Aorta (tissue), 5 donors: ENCODE results near the gene MCF2L. TPM values are rescaled to one million over a fixed set of nuclear protein-coding genes. Genes with fewer than 3 reads are reported as not detected.
A peak's percentile ranks its signal among the peaks of the same experiment; 100 is the strongest.

Experiments used
- ATAC-seq: fragments of 200-7000 bp; cut with Tn5 transposase; one replicate; pipeline ENCODE4 v1.9.1; 2022; ENCODE audit warnings: moderate library complexity; ENCODE audit not compliant: low FRiP score
- DNase-seq, 2 donors: peaks; one replicate each; pipeline ENCODE4 v3.0.0-alpha.2; 2020
- H3K27ac ChIP-seq, 2 donors: one replicate each; pipeline ENCODE4 v1.5.1; 2013; ENCODE audit warnings: low read length in 2 of 2, mild to moderate bottlenecking in 2 of 2, moderate library complexity in 2 of 2, control low read depth in 1 of 2, inconsistent platforms in 1 of 2, low read depth in 1 of 2
- H3K27me3 ChIP-seq, 2 donors: one replicate each; pipeline ENCODE4 v1.6.1; 2013; ENCODE audit warnings: control low read depth in 1 of 2, low read length in 1 of 2, mild to moderate bottlenecking in 1 of 2, moderate library complexity in 1 of 2; ENCODE audit not compliant: insufficient read depth in 2 of 2, control insufficient read depth in 1 of 2
- H3K36me3 ChIP-seq, 2 donors: one replicate each; pipeline ENCODE4 v1.6.1; 2013; ENCODE audit warnings: control low read depth in 1 of 2, low read length in 1 of 2, mild to moderate bottlenecking in 1 of 2; ENCODE audit not compliant: insufficient read depth in 2 of 2, control insufficient read depth in 1 of 2
- H3K4me1 ChIP-seq, 2 donors: one replicate each; pipeline ENCODE4 v1.6.1; 2013; ENCODE audit warnings: low read length in 2 of 2, control low read depth in 1 of 2, mild to moderate bottlenecking in 1 of 2, moderate library complexity in 1 of 2; ENCODE audit not compliant: insufficient read depth in 2 of 2, control insufficient read depth in 1 of 2
- H3K4me3 ChIP-seq, 2 donors: one replicate each; pipeline ENCODE4 v1.5.1; 2013; ENCODE audit warnings: low read length in 2 of 2, control low read depth in 1 of 2, mild to moderate bottlenecking in 1 of 2
- H3K9me3 ChIP-seq: one replicate; pipeline ENCODE4 v1.6.1; 2013; ENCODE audit warnings: mild to moderate bottlenecking, low read length; ENCODE audit not compliant: control insufficient read depth
- WGBS, 2 donors: extraction: QIAGEN DNeasy Blood & Tissue Kit; methylation state at CpG; one replicate each; pipeline ENCODE4 v1.1.7; 2013; 5-methylcytosine and 5-hydroxymethylcytosine counted together
- intact Hi-C, 2 donors: fragments of 100-400 bp; cut with DNase I; formaldehyde crosslinking; loops; one replicate each; pipeline versions ENCODE4 v1.14.2 to v1.15.0; 2022
- polyA plus RNA-seq, 2 donors: library from polyadenylated mRNA; stranded (reverse); fragments of 200-250 nt; gene quantifications; one replicate each; pipeline ENCODE4 v1.2.3, GENCODE V29; 2013
- total RNA-seq, 2 donors: library from RNA; stranded (reverse); fragmentation: NEBNext Ultra II Directional; extraction: Animal tissue kit (Norgen Biotek cat#: 25700); gene quantifications; one replicate each; pipeline ENCODE4 v1.2.1, GENCODE V29; 2021
- donor health status: healthy with polysubstance abuse.
- donor health status: Bipolar disorder and iron deficiency.
- donor health status: DM: no; HTN: no; CAD: no.
- donor health status: DM: no; HTN: no; CAD: no.
- donor health status: DM: yes; HTN: yes; CAD: no.

The MCF2L gene
- total and polyA plus RNA-seq, 4 donors, result 3.2 to 73.3 (median 27.6) TPM

DNA sequence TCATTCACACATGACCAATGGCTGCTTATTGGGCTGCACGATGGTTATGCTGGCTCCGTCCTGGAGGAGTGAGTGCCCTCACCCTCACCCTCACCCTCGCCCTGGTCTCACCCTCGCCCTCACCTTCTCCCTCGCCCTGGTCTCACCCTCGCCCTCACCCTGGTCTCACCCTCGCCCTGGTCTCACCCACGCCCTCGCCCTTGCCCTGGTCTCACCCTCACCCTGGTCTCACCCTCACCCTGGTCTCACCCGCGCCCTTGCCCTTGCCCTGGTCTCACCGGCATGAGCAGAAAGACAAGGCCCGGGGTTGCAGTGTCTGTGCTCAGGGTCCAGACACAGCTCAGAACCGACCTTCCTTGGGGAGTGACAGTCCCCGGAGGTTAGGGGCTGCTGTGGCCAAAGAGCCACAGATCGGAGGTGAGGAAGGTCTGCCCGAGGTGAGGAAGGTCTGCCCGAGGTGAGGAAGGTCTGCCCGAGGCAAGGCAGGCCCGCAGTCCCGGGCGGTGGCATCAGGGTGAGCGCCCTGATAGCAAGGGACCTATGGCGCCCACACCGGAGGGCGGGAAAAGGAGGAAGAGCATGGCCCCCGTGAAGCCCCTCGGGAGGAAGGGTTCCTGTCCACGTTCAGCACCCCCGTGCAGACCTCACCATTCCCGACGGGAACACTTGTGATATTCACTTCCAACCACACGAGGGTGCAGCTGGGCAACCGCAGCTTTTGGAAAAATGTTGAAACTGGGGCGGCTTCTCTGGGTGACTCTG is 65.6 kb downstream of the MCF2L start:
- Histone ChIP-seq H3K27me3 (no peaks in the 10 kb centered on the region), H3K4me3 (no peak overlapping the region), H3K4me1 (no peaks in the 10 kb centered on the region), H3K36me3 (no peaks in the 10 kb centered on the region), H3K9me3 (no peaks in the 10 kb centered on the region), H3K27ac (no peak overlapping the region)
- DNase-seq (peak in 1 of 2 donors; percentile 63), ATAC-seq (peak; percentile 86)
- intact Hi-C loops, result loop anchor here in 1 of 2 donors (5.0 to 10.0 kb wide), 3 partner anchors 92 to 173 kb away; partner anchors contain the start of genes CUL4A, PCID2 and PROZ
- WGBS, 2 donors, result 59 to 60% methylated on average over 34 to 35 of the region's 35 CpGs

GRCh38 chr13:113035213-113035800 is 66.3 kb downstream of the MCF2L start:
- H3K36me3 ChIP-seq, result no peaks in the 10 kb centered on the region
- H3K4me3 ChIP-seq, result no peak overlapping the region
- no peaks in the 10 kb centered on the region for H3K9me3 ChIP-seq
- no peaks in the 10 kb centered on the region for H3K27me3 ChIP-seq
- no peaks in the 10 kb centered on the region for H3K4me1 ChIP-seq
- DNase-seq, result peak in 1 of 2 donors; percentile 41
- intact Hi-C loops, result loop anchor here in 1 of 2 donors (5.0 to 10.0 kb wide), 2 partner anchors 119 to 172 kb away; partner anchors contain the start of genes CUL4A, PCID2 and PROZ
- 40 to 45% methylated on average over 20 of the region's 20 CpGs for WGBS, 2 donors
- peak; percentile 27 for ATAC-seq
- H3K27ac ChIP-seq, result no peak overlapping the region

- Histone ChIP-seq H3K4me1 (no peaks in the 10 kb centered on the region), H3K9me3 (no peaks in the 10 kb centered on the region), H3K36me3 (no peaks in the 10 kb centered on the region), H3K27ac (no peak overlapping the region), H3K4me3 (no peak overlapping the region), H3K27me3 (no peaks in the 10 kb centered on the region)
- intact Hi-C loops, result loop anchor here in 1 of 2 donors (5.0 to 10.0 kb wide), 2 partner anchors 118 to 171 kb away; partner anchors contain the start of genes CUL4A, PCID2 and PROZ
- WGBS, 2 donors, result 96% methylated on average over 14 of the region's 14 CpGs
- ATAC-seq (no peak), DNase-seq (peak in 1 of 2 donors; percentile 33)
Observed at GRCh38 chr13:113036401-113036800, 67.4 kb downstream of the MCF2L start.

DNA sequence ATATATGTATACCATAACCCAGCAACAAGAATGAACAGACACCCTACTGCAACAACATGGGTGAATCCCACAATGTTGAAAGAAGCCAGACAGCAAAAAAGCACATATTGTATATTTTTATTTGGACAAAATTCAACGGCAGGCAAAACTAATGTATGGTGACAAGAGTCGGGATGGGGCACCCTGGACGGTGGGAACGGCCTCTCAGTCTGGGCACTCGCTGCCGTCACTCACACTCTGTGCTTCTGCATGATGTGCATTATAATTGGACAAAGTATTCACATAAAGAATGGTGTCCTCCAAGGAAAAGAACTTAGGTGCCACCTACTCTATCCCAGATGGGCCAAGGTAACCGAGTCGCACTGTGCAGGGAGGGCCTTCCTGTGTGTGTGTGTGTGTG is 71.0 kb downstream of the MCF2L start:
- Histone ChIP-seq H3K9me3 (no peaks in the 10 kb centered on the region), H3K36me3 (no peaks in the 10 kb centered on the region), H3K27ac (no peak overlapping the region), H3K27me3 (no peaks in the 10 kb centered on the region), H3K4me1 (no peaks in the 10 kb centered on the region), H3K4me3 (no peak overlapping the region)
- ATAC-seq (no peak), DNase-seq (no peak)
- WGBS, 2 donors, result 71 to 80% methylated on average over 8 of the region's 8 CpGs
- intact Hi-C loops, result no loop called here

GRCh38 chr13:113040597-113041292 is 71.7 kb downstream of the MCF2L start:
- H3K27ac ChIP-seq, result no peak overlapping the region
- no peaks in the 10 kb centered on the region for H3K4me1 ChIP-seq
- intact Hi-C loops, result no loop called here
- DNase-seq (no peak), ATAC-seq (no peak)
- no peak overlapping the region for H3K4me3 ChIP-seq
- no peaks in the 10 kb centered on the region for H3K27me3 ChIP-seq
- H3K36me3 ChIP-seq, result no peaks in the 10 kb centered on the region
- 15 to 21% methylated on average over 13 of the region's 13 CpGs for WGBS, 2 donors
- no peaks in the 10 kb centered on the region for H3K9me3 ChIP-seq

DNA sequence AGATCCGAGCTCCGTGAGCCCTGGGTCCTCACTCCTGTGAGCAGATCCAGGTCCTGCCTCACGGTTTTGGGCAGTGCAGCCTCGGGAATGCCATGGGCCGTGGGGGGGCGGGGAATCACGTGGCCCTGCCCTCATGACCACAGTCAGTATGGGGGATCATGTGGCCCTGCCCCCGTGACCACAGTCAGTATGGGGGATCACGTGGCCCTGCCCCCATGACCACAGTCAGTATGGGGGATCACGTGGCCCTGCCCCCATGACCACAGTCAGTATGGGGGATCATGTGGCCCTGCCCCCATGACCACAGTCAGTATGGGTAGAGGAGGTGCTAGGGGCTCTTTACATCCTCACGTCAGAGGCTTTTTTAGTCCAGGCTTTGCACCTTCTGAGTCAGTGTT is 72.3 kb downstream of the MCF2L start:
- Histone ChIP-seq H3K4me1 (no peaks in the 10 kb centered on the region), H3K27me3 (no peaks in the 10 kb centered on the region), H3K9me3 (no peaks in the 10 kb centered on the region), H3K36me3 (no peaks in the 10 kb centered on the region), H3K4me3 (no peak overlapping the region), H3K27ac (no peak overlapping the region)
- WGBS, 2 donors, result 13% methylated on average over 11 of the region's 11 CpGs
- DNase-seq, result no peak
- ATAC-seq, result no peak
- intact Hi-C loops, result no loop called here

- intact Hi-C loops, result no loop called here
- Histone ChIP-seq H3K4me3 (no peak overlapping the region), H3K27ac (no peak overlapping the region), H3K27me3 (no peaks in the 10 kb centered on the region), H3K9me3 (no peaks in the 10 kb centered on the region), H3K4me1 (no peaks in the 10 kb centered on the region), H3K36me3 (no peaks in the 10 kb centered on the region)
- ATAC-seq (no peak), DNase-seq (no peak)
- WGBS, 2 donors, result 74 to 78% methylated on average over 15 of the region's 15 CpGs
Observed at GRCh38 chr13:113041896-113042295, 72.9 kb downstream of the MCF2L start.

DNA sequence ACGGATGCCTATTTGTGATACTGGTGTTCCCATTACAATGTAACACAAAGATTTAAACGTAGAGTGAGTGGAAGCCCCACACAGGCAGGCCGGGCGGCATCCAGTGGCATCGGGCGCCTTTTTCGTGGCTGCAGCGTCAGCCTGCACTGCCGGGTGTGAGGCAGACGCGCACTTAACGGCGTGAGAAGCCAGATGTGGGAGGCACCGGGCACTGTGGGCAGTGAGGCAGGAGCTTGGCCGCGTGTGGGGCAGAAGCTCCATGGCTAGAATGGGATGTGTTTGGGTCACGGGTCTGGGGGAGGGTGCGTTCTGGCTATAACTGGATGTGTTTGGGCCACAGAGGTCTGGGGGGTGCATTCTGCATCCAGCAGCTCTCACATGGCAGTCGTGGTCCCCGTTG is 73.4 kb downstream of the MCF2L start:
- intact Hi-C loops, result no loop called here
- DNase-seq (peak in 1 of 2 donors; percentile 26), ATAC-seq (no peak)
- Histone ChIP-seq H3K36me3 (no peaks in the 10 kb centered on the region), H3K27me3 (no peaks in the 10 kb centered on the region), H3K27ac (no peak overlapping the region), H3K9me3 (no peaks in the 10 kb centered on the region), H3K4me1 (no peaks in the 10 kb centered on the region), H3K4me3 (no peak overlapping the region)
- 95 to 96% methylated on average over 20 of the region's 20 CpGs for WGBS, 2 donors
